Measurements from ENCODE around the gene ZNF143.

ZNF143 gene

DNA sequence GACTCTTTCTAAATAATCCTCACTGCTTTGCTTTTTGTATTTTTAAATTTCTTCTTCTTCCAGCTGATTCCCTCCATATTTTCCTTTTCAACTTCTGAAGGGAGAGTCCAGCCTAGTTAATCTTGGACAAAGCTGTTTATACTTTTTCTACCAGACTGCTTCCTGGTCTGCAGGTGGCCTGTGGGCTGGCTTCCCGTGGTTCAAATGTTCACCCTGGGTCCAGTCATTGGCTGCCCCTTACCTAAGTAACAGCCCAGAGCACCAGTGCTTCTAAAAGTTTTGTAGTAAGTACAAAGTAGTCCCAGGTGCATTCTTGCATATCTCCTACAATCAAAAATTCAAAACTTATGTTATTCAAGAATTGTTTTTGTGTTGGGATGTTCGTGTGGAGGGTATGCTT is 19.1 kb downstream of the ZNF143 start:
- TF ChIP-seq SPI1 (IDR thresholded peaks at IDR 0.05; ENCODE audit: borderline replicate concordance, low read depth) (no peak), CTCF (IDR thresholded peaks at IDR 0.05; ENCODE audit: insufficient read depth, low read length) (no peak), REST (IDR thresholded peaks at IDR 0.05; ENCODE audit: insufficient replicate concordance, low read depth) (no peak)
- no peak overlapping the region for H3K4me3 ChIP-seq (replicated peaks; ENCODE audit: insufficient read depth, low read length)

DNA sequence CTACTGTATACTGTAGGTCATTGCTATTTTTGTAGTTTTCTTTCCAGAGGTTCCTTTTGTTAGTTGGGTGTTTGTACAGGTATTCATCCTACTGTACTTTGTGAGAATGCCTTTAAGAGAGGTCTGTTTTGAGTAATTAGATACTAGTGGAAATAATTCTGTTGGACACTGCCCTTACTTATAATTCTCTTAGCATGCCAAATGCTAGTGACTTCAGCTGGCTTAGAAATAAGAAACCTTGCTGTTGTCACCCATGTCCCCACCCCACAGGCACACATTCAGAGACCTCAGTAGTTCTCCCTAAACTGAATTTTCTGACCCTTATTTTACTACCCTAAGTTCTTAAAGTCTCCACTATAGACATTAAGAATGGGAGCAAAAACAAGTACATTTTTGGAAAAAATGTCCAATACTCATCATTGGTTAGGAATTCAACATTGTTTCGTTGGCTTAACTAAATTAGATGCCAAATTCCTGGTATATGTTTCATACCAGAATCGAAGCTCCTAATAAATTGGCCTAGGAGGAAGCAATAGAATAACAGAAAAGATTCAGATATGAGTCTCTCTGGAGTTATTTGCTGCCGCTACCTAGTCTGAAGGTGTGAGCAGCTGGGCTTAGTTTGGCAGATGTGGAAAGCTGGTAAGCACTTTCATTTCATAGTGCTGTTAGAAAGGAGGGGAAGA is 28.4 kb downstream of the ZNF143 start:
- Histone ChIP-seq H3K4me3 (replicated peaks; ENCODE audit: insufficient read depth, low read length) (no peak overlapping the region), H3K27ac (replicated peaks) (no peak overlapping the region), H3K27me3 (ENCODE audit: insufficient read depth, poor library complexity, severe bottlenecking) (no peaks in the 10 kb centered on the region)
- DNase-seq (ENCODE audit: low read depth in 1 of 2, low spot score in 1 of 2), result no peak
- TF ChIP-seq REST (IDR thresholded peaks at IDR 0.05; ENCODE audit: insufficient replicate concordance, low read depth) (no peak), SPI1 (IDR thresholded peaks at IDR 0.05; ENCODE audit: borderline replicate concordance, low read depth) (no peak), GABPA (IDR thresholded peaks at IDR 0.05; ENCODE audit: low read depth) (no peak), CTCF (IDR thresholded peaks at IDR 0.05; ENCODE audit: insufficient read depth, low read length) (no peak), POLR2AphosphoS5 (IDR thresholded peaks at IDR 0.05; ENCODE audit: low read depth) (no peak)

More for the DNA sequence above, 19.1 kb downstream of the ZNF143 start:
- DNase-seq (ENCODE audit: low read depth in 1 of 2, low spot score in 1 of 2), result no peak
- no peaks in the 10 kb centered on the region for H3K27me3 ChIP-seq (ENCODE audit: insufficient read depth, poor library complexity, severe bottlenecking)
- no peak overlapping the region for H3K27ac ChIP-seq (replicated peaks)

DNA sequence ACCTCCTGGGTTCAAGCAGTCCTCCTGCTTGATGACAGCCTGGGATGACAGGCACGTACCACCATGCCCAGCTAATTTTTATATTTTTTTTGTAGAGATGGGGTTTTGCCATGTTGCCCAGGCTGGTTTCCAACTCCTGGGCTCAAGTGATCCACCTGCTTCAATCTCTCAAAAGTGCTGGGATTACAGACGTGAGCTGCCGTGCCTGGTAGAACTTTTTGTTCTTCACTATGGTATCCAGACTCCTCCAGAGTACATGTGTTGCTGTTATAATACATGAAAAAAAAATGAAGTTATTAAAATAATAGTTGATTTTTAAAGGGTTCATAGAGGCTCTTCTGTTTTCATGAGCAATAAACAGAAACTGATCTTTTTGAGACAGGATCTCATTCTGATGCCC is 29.6 kb downstream of the ZNF143 start:
- no peak overlapping the region for H3K27ac ChIP-seq (replicated peaks)
- TF ChIP-seq REST (IDR thresholded peaks at IDR 0.05; ENCODE audit: insufficient replicate concordance, low read depth), result no peak
- TF ChIP-seq CTCF (IDR thresholded peaks at IDR 0.05; ENCODE audit: insufficient read depth, low read length), result no peak
- TF ChIP-seq POLR2AphosphoS5 (IDR thresholded peaks at IDR 0.05; ENCODE audit: low read depth), result no peak
- no peak for TF ChIP-seq GABPA (IDR thresholded peaks at IDR 0.05; ENCODE audit: low read depth)
- TF ChIP-seq SPI1 (IDR thresholded peaks at IDR 0.05; ENCODE audit: borderline replicate concordance, low read depth), result no peak
- DNase-seq (ENCODE audit: low read depth in 1 of 2, low spot score in 1 of 2), result no peak

More for the DNA sequence above, 29.6 kb downstream of the ZNF143 start:
- Histone ChIP-seq H3K4me3 (replicated peaks; ENCODE audit: insufficient read depth, low read length) (no peak overlapping the region), H3K27me3 (ENCODE audit: insufficient read depth, poor library complexity, severe bottlenecking) (no peaks in the 10 kb centered on the region)
